RWPE1 (cell line): ENCODE results near the gene TIAM2.
"Not testable (repeated sequence)": the region's sequence is repeated elsewhere in the genome, so short reads cannot be mapped to it uniquely, and the experiment has no call there.

ENCODE experiments used
- CTCF ChIA-PET: fragments of 350-600 bp; sonication (Branson Sonifier 250); formaldehyde crosslinking; extraction: SDS; loops from one replicate; lab custom pipeline; 2021; lab: Yijun Ruan, JAX
- POLR2A ChIA-PET: fragments of 400-600 bp; formaldehyde crosslinking; extraction: SDS; loops from one replicate; lab custom pipeline; 2020; ENCODE audit warnings: antibody characterized with exemption; ENCODE audit not compliant: low non-redundant PET; lab: Yijun Ruan, JAX
- DNase-seq: peaks from one replicate; pipeline ENCODE4 v3.0.0; 2012; ENCODE audit warnings: low spot score
- H3K27ac ChIP-seq: fragments of 450-650 bp; 2 replicates; pipeline ENCODE4 v1.5.1; 2017
- TF ChIP-seq, protein P1 (sequence below): fragments of 450-650 bp; conservative IDR thresholded peaks from 2 replicates; pipeline ENCODE4 v1.5.1; 2017; ENCODE audit warnings: low read depth, mild to moderate bottlenecking

Gene TIAM2

GRCh38 chr6:154958469-154958868 lies 36.6 kb upstream of the TIAM2 start:
- H3K27ac ChIP-seq: no peak overlapping the region
- TF ChIP-seq, protein P1, sequence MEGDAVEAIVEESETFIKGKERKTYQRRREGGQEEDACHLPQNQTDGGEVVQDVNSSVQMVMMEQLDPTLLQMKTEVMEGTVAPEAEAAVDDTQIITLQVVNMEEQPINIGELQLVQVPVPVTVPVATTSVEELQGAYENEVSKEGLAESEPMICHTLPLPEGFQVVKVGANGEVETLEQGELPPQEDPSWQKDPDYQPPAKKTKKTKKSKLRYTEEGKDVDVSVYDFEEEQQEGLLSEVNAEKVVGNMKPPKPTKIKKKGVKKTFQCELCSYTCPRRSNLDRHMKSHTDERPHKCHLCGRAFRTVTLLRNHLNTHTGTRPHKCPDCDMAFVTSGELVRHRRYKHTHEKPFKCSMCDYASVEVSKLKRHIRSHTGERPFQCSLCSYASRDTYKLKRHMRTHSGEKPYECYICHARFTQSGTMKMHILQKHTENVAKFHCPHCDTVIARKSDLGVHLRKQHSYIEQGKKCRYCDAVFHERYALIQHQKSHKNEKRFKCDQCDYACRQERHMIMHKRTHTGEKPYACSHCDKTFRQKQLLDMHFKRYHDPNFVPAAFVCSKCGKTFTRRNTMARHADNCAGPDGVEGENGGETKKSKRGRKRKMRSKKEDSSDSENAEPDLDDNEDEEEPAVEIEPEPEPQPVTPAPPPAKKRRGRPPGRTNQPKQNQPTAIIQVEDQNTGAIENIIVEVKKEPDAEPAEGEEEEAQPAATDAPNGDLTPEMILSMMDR: no peak
- DNase-seq: no peak
- CTCF ChIA-PET: no interaction called here
- POLR2A ChIA-PET: no interaction called here

DNA sequence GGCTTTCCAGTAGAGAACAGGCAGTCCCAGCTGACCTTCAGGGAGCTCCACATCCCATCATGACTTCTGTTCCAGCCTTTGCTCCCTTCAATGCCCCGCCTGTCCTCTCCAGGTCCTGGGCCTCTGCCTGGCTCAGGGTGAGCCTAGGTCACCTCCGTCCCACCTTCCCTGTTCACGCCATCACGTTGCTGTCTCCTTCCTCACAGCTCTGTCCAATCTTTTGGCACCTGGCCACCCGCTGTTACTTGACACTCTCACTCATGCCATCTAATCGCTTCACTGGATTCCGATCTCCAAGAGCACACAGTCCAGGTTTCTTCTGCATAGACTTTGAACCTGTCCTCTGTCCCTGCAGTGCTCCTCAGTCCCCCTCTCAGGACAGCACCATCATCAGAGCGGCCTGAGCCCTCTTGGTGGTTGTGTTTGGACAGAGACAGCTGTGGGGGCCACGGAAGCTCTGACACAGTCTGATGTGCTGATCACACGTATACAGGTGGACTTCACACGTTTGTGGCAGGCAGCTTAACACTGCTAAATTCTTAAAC lies 34.7 kb upstream of the TIAM2 start:
- ChIA-PET CTCF (no interaction called here), POLR2A (no interaction called here)
- TF ChIP-seq, protein P1: no peak
- H3K27ac ChIP-seq: no peak overlapping the region
- DNase-seq: no peak

- DNase-seq: no peak
- ChIA-PET POLR2A (no interaction called here), CTCF (no interaction called here)
- TF ChIP-seq, protein P1: no peak
- H3K27ac ChIP-seq: no peak overlapping the region
Observed at GRCh38 chr6:154960854-154961530, 34.1 kb upstream of the TIAM2 start.

GRCh38 chr6:154962753-154963152 lies 32.4 kb upstream of the TIAM2 start:
- H3K27ac ChIP-seq: no peak overlapping the region
- ChIA-PET CTCF (no interaction called here), POLR2A (no interaction called here)
- peak; percentile 17 for DNase-seq
- TF ChIP-seq, protein P1: no peak

DNA sequence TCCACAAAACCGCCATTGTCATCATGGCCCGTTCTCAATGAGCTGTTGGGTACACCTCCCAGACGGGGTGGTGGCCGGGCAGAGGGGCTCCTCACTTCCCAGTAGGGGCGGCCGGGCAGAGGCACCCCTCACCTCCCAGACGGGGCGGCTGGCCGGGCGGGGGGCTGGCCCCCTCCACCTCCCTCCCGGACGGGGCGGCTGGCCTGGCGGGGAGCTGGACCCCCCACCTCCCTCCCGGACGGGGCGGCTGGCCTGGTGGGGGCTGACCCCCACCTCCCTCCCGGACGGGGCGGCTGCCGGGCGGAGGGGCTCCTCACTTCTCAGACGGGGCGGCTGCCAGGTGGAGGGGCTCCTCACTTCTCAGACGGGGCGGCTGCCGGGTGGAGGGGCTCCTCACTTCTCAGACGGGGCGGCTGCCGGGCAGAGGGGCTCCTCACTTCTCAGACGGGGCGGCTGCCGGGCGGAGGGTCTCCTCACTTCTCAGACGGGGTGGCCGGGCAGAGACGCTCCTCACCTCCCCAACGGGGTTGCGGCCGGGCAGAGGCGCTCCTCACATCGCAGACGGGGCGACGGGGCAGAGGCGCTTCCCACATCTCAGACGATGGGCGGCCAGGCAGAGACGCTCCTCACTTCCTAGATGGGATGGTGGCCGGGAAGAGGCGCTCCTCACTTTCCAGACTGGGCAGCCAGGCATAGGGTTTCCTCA lies 28.9 kb upstream of the TIAM2 start:
- POLR2A ChIA-PET, DNase-seq, CTCF ChIA-PET, H3K27ac ChIP-seq: not testable (repeated sequence)

GRCh38 chr6:154969796-154970195 lies 25.3 kb upstream of the TIAM2 start:
- H3K27ac ChIP-seq: peak overlapping the region; percentile 38; the same call in 1 of the 2 replicates
- ChIA-PET POLR2A (interaction anchor here (0.6 kb wide), 1 partner anchor 9 kb away, joined by 7 read pairs; no protein-coding TSS in a partner anchor), CTCF (no interaction called here)
- TF ChIP-seq, protein P1: no peak
- no peak for DNase-seq
